ENCODE results near the gene HSPBAP1. TPM values are rescaled to one million over a fixed set of nuclear protein-coding genes. Genes with fewer than 3 reads are reported as not detected.

The HSPBAP1 gene
- polyA plus RNA-seq, 1 donor (not counting 4 experiments of a cell fraction or from before 2014, with no cell fraction given) = 9.5 TPM

DNA sequence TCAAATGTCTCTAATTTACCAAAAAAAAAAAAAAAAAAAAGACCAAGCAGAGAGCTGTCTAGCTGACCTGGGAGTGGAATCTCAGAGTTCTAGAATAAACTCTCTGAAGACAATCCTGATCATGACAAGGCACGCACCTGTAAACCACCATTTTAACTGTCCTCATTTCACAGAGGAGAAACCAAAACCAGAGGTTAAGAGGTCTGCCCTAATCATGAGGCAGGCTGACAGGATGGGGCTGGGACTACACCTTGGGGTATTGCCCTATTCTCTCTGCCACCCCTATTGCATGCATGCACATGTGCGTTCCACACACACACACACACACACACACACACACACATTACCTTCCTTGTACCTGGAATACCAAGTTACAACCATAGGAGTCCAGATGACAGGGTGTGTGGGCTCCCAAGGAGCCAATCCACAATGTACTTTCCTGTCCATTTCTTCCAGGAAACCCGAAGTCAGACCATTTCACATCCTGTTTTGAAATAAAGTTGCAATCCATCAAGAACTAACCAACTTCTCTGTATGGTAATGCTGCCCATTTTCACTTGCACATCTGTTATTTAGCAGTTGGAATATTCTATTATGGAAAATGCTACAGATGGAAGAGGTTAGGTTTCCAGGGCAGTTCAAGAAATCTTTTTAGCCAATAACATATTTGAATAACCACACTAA is 34.6 kb downstream of the HSPBAP1 start:
- H3K27me3 ChIP-seq (ENCODE audit: control insufficient read depth, extremely low read depth, insufficient read depth, low read length) = no peaks in the 10 kb centered on the region
- H2AFZ ChIP-seq (ENCODE audit: control insufficient read depth, low read length) = no peak overlapping the region
- no peaks in the 10 kb centered on the region for H3K9me3 ChIP-seq (ENCODE audit: control insufficient read depth, low read depth, low read length)
- no peaks in the 10 kb centered on the region for H3K79me2 ChIP-seq (ENCODE audit: control insufficient read depth, insufficient read depth, low read length)
- FAIRE-seq (no peak), DNase-seq (ENCODE audit: low read depth, low spot score) (no peak)
- no peak overlapping the region for H3K9ac ChIP-seq (ENCODE audit: control insufficient read depth, extremely low read depth, insufficient read depth, low read length)
- H3K4me1 ChIP-seq (ENCODE audit: control insufficient read depth, extremely low read depth, insufficient read depth, low read length) = no peaks in the 10 kb centered on the region
- no peaks in the 10 kb centered on the region for H4K20me1 ChIP-seq (ENCODE audit: control insufficient read depth, extremely low read depth, insufficient read depth, low read length)
- peaks cover 4 to 12% of the 10 kb centered on the region in 2 experiments for H3K36me3 ChIP-seq (ENCODE audit: control insufficient read depth in 2 of 2, extremely low read depth in 1 of 2, insufficient read depth in 2 of 2, low read length in 2 of 2)
- no peaks in the 10 kb centered on the region for H3K9me1 ChIP-seq (ENCODE audit: control insufficient read depth, extremely low read depth, insufficient read depth, low read length)
- H3K4me3 ChIP-seq (ENCODE audit: control insufficient read depth in 2 of 3, extremely low read depth in 1 of 3, insufficient read depth in 2 of 3, low read depth in 1 of 3, low read length in 3 of 3) = no peak overlapping the region
- no peak overlapping the region for H3K27ac ChIP-seq (ENCODE audit: control insufficient read depth, insufficient read depth, low read length)
- TF ChIP-seq, protein P1, sequence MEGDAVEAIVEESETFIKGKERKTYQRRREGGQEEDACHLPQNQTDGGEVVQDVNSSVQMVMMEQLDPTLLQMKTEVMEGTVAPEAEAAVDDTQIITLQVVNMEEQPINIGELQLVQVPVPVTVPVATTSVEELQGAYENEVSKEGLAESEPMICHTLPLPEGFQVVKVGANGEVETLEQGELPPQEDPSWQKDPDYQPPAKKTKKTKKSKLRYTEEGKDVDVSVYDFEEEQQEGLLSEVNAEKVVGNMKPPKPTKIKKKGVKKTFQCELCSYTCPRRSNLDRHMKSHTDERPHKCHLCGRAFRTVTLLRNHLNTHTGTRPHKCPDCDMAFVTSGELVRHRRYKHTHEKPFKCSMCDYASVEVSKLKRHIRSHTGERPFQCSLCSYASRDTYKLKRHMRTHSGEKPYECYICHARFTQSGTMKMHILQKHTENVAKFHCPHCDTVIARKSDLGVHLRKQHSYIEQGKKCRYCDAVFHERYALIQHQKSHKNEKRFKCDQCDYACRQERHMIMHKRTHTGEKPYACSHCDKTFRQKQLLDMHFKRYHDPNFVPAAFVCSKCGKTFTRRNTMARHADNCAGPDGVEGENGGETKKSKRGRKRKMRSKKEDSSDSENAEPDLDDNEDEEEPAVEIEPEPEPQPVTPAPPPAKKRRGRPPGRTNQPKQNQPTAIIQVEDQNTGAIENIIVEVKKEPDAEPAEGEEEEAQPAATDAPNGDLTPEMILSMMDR (optimal IDR thresholded peaks at IDR 0.05 in 1 of 3, IDR thresholded peaks at IDR 0.05 in 1 of 3, conservative IDR thresholded peaks at IDR 0.05 in 1 of 3; ENCODE audit: extremely low read depth in 1 of 3, insufficient read depth in 2 of 3, low read length in 3 of 3) = no peak
- TF ChIP-seq EZH2 (IDR thresholded peaks at IDR 0.05; ENCODE audit: low read length) = no peak
- dilution Hi-C loops (cut with MboI; ENCODE audit: extremely low pct_ligation_motif_present, low sequenced_read_pairs) = no loop called here
- no peak overlapping the region for H3K4me2 ChIP-seq (ENCODE audit: control insufficient read depth, extremely low read depth, insufficient read depth, low read depth, low read length)

DNA sequence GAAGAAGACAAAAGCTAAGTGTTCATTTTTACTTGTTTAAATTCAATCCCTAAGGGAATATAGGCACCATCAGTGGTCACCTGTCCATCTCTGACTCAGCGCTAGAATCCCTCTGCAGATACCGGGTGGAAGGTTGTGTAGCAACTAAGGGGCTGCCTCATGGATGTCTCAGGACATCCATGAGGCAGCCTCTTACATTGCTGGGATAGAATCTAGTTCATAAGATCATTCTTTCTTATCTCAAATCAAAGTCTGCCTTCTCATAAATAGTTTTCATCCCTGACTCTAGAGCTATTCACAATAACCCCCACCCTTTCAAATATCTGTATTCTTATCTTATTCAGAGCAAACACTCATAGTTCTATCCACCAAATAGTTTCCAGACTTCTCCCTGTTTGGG is 38.1 kb downstream of the HSPBAP1 start:
- H3K27ac ChIP-seq (ENCODE audit: control insufficient read depth, insufficient read depth, low read length) = no peak overlapping the region
- H3K9me3 ChIP-seq (ENCODE audit: control insufficient read depth, low read depth, low read length) = no peaks in the 10 kb centered on the region
- H3K27me3 ChIP-seq (ENCODE audit: control insufficient read depth, extremely low read depth, insufficient read depth, low read length) = no peaks in the 10 kb centered on the region
- H3K36me3 ChIP-seq (ENCODE audit: control insufficient read depth in 2 of 2, extremely low read depth in 1 of 2, insufficient read depth in 2 of 2, low read length in 2 of 2) = peaks cover 4 to 12% of the 10 kb centered on the region in 2 experiments
- H3K4me1 ChIP-seq (ENCODE audit: control insufficient read depth, extremely low read depth, insufficient read depth, low read length) = no peaks in the 10 kb centered on the region
- no peak overlapping the region for H3K9ac ChIP-seq (ENCODE audit: control insufficient read depth, extremely low read depth, insufficient read depth, low read length)
- no peak overlapping the region for H3K4me2 ChIP-seq (ENCODE audit: control insufficient read depth, extremely low read depth, insufficient read depth, low read depth, low read length)
- H2AFZ ChIP-seq (ENCODE audit: control insufficient read depth, low read length) = no peak overlapping the region
- no peak for DNase-seq (ENCODE audit: low read depth, low spot score)
- no peaks in the 10 kb centered on the region for H3K9me1 ChIP-seq (ENCODE audit: control insufficient read depth, extremely low read depth, insufficient read depth, low read length)
- no peaks in the 10 kb centered on the region for H3K79me2 ChIP-seq (ENCODE audit: control insufficient read depth, insufficient read depth, low read length)
- FAIRE-seq = no peak
- H3K4me3 ChIP-seq (ENCODE audit: control insufficient read depth in 2 of 3, extremely low read depth in 1 of 3, insufficient read depth in 2 of 3, low read depth in 1 of 3, low read length in 3 of 3) = no peak overlapping the region
- no peak for TF ChIP-seq EZH2 (IDR thresholded peaks at IDR 0.05; ENCODE audit: low read length)
- TF ChIP-seq, protein P1 (optimal IDR thresholded peaks at IDR 0.05 in 1 of 3, IDR thresholded peaks at IDR 0.05 in 1 of 3, conservative IDR thresholded peaks at IDR 0.05 in 1 of 3; ENCODE audit: extremely low read depth in 1 of 3, insufficient read depth in 2 of 3, low read length in 3 of 3) = no peak
- dilution Hi-C loops (cut with MboI; ENCODE audit: extremely low pct_ligation_motif_present, low sequenced_read_pairs) = no loop called here
- no peaks in the 10 kb centered on the region for H4K20me1 ChIP-seq (ENCODE audit: control insufficient read depth, extremely low read depth, insufficient read depth, low read length)
